GM23338 (cell line): ENCODE data around the gene AFAP1L2. TPM values are rescaled to one million over a fixed set of nuclear protein-coding genes. Genes with fewer than 3 reads are reported as not detected.

Experiments
- ATAC-seq: fragments of 200-7000 bp; cut with Tn5 transposase; 3 replicates; pipeline ENCODE4 v1.9.1; 2020
- DNase-seq: peaks from one replicate; pipeline ENCODE4 v3.0.0-alpha.2; 2015; ENCODE audit warnings: low spot score
- H2AFZ ChIP-seq: fragments of 200-600 bp; sonication (generic); 2 replicates; pipeline ENCODE4 v1.8.0; 2016; ENCODE audit warnings: antibody characterized with exemption, mild to moderate bottlenecking, moderate library complexity
- H3F3A ChIP-seq: fragments of 200-600 bp; sonication (generic); replicated peaks from 2 replicates; pipeline ENCODE4 v1.8.0; 2017; ENCODE audit warnings: antibody characterized with exemption, mixed run types, low read depth
- H3K27ac ChIP-seq: fragments of 200-600 bp; sonication (generic); 2 replicates; pipeline ENCODE4 v1.6.1; 2016; ENCODE audit warnings: low read depth
- H3K27me3 ChIP-seq: fragments of 200-600 bp; sonication (generic); 2 replicates; pipeline ENCODE4 v1.8.0; 2016; ENCODE audit warnings: mild to moderate bottlenecking, mixed run types, moderate library complexity; ENCODE audit not compliant: insufficient read depth
- H3K36me3 ChIP-seq: fragments of 200-600 bp; sonication (generic); 2 replicates; pipeline ENCODE4 v1.8.0; 2016; ENCODE audit warnings: mild to moderate bottlenecking; ENCODE audit not compliant: insufficient read depth
- H3K4me1 ChIP-seq: fragments of 200-600 bp; sonication (generic); 2 replicates; pipeline ENCODE4 v1.8.0; 2016; ENCODE audit warnings: mild to moderate bottlenecking, moderate library complexity; ENCODE audit not compliant: insufficient read depth
- H3K4me2 ChIP-seq: fragments of 200-600 bp; sonication (generic); 2 replicates; pipeline ENCODE4 v1.7.1; 2017; ENCODE audit warnings: mixed run types
- H3K4me3 ChIP-seq: fragments of 200-600 bp; sonication (generic); 2 replicates; pipeline ENCODE4 v1.6.1; 2016; ENCODE audit warnings: mixed run types
- H3K79me2 ChIP-seq: fragments of 200-600 bp; sonication (generic); replicated peaks from 2 replicates; pipeline ENCODE4 v1.8.0; 2017; ENCODE audit warnings: mild to moderate bottlenecking; ENCODE audit not compliant: insufficient read depth
- H3K9me2 ChIP-seq: fragments of 200-600 bp; sonication (generic); 2 replicates; pipeline ENCODE4 v1.8.0; 2017; ENCODE audit not compliant: insufficient read depth
- H4K20me1 ChIP-seq: fragments of 200-600 bp; sonication (generic); replicated peaks from 2 replicates; pipeline ENCODE4 v1.8.0; 2017; ENCODE audit warnings: mild to moderate bottlenecking; ENCODE audit not compliant: insufficient read depth
- H3K27ac Mint-ChIP-seq: 2 replicates; pipeline ENCODE4 v1.8.0; 2020; ENCODE audit warnings: inconsistent platforms, mild to moderate bottlenecking, moderate library complexity, mixed read lengths
- H3K27me3 Mint-ChIP-seq: 3 replicates; pipeline ENCODE4 v1.8.0; 2022; ENCODE audit warnings: low read depth, mild to moderate bottlenecking, moderate library complexity, mixed read lengths, inconsistent platforms; ENCODE audit not compliant: insufficient read depth, poor library complexity
- H3K36me3 Mint-ChIP-seq: 3 replicates; pipeline ENCODE4 v1.8.0; 2021; ENCODE audit warnings: low read depth, mild to moderate bottlenecking, inconsistent platforms, moderate library complexity, mixed read lengths
- H3K4me1 Mint-ChIP-seq: 3 replicates; pipeline ENCODE4 v1.8.0; 2020; ENCODE audit warnings: mild to moderate bottlenecking, inconsistent platforms, mixed read lengths
- H3K4me3 Mint-ChIP-seq: 3 replicates; pipeline ENCODE4 v1.8.0; 2021; ENCODE audit warnings: moderate library complexity, mild to moderate bottlenecking, inconsistent platforms, mixed read lengths
- H3K9me3 Mint-ChIP-seq: 3 replicates; pipeline ENCODE4 v1.8.0; 2020; ENCODE audit warnings: moderate library complexity, mild to moderate bottlenecking, inconsistent platforms, mixed read lengths
- CREB1 ChIP-seq: fragments of 250-450 bp; sonication (Bioruptor Pico); IDR thresholded peaks from 2 replicates; pipeline ENCODE4 v1.5.0; 2020; ENCODE audit warnings: low read depth, mild to moderate bottlenecking, moderate library complexity
- CTCF ChIP-seq, 2 experiments: fragments of 200-600 bp in 1 of 2; sonication (generic) in 1 of 2; conservative IDR thresholded peaks; 2 replicates each; pipeline versions ENCODE4 v1.5.1 to v1.6.1; 2016 to 2017; ENCODE audit warnings: antibody characterized with exemption in 2 of 2, low read depth in 2 of 2, mild to moderate bottlenecking in 2 of 2, moderate library complexity in 1 of 2
- ETS1 ChIP-seq: IDR thresholded peaks from 2 replicates; pipeline ENCODE4 v1.6.1; 2016; ENCODE audit warnings: antibody characterized with exemption
- EZH2 ChIP-seq: fragments of 200-600 bp; sonication (generic); IDR thresholded peaks from one replicate; pipeline ENCODE4 v1.8.0; 2017; ENCODE audit warnings: antibody characterized with exemption, mild to moderate bottlenecking, low read depth; ENCODE audit not compliant: unreplicated experiment
- EZH2phosphoT487 ChIP-seq: fragments of 200-600 bp; sonication (generic); IDR thresholded peaks from one replicate; pipeline ENCODE4 v1.8.1; 2018; ENCODE audit warnings: antibody characterized with exemption; ENCODE audit not compliant: unreplicated experiment
- JUNB ChIP-seq: IDR thresholded peaks from one replicate; pipeline ENCODE4 v1.6.1; 2016; ENCODE audit warnings: antibody characterized with exemption; ENCODE audit not compliant: unreplicated experiment
- NANOG ChIP-seq: IDR thresholded peaks from 2 replicates; pipeline ENCODE4 v1.6.1; 2016; ENCODE audit warnings: antibody characterized with exemption, borderline replicate concordance
- REST ChIP-seq: IDR thresholded peaks from one replicate; pipeline ENCODE4 v1.6.1; 2018; ENCODE audit warnings: antibody characterized with exemption; ENCODE audit not compliant: unreplicated experiment
- STAT1 ChIP-seq: IDR thresholded peaks from one replicate; pipeline ENCODE4 v1.6.1; 2016; ENCODE audit warnings: antibody characterized with exemption; ENCODE audit not compliant: unreplicated experiment
- ZNF331 ChIP-seq: fragments of 250-450 bp; sonication (Bioruptor Pico); IDR thresholded peaks from 2 replicates; pipeline ENCODE4 v1.5.0; 2020; ENCODE audit warnings: low read depth, mild to moderate bottlenecking, moderate library complexity
- ZNF462 ChIP-seq: fragments of 250-450 bp; sonication (Bioruptor Pico); IDR thresholded peaks from 2 replicates; pipeline ENCODE4 v1.5.0; 2020; ENCODE audit warnings: mild to moderate bottlenecking, moderate library complexity
- polyA plus RNA-seq: library from polyadenylated mRNA; unstranded; fragments of >200 nt; fragmentation: Nextera tagmentation; extraction: Ambion mirVana; gene quantifications from 2 replicates; pipeline ENCODE4 v1.2.1, GENCODE V29; 2016
- total RNA-seq: library from RNA; depleted of rRNA; stranded (reverse); fragments of >200 nt; shearing (Covaris generic); gene quantifications from 2 replicates; pipeline ENCODE4 v1.2.3, GENCODE V29; 2014

Gene AFAP1L2
- total and polyA plus RNA-seq, 2 experiments from 2014 or later: 2.3 to 6.5 TPM

GRCh38 chr10:114408968-114409444 is 4.7 kb upstream of the AFAP1L2 start:
- TF ChIP-seq ZNF462 (CRISPR knock-in tag) (no peak), CREB1 (CRISPR knock-in tag) (no peak), JUNB (no peak), EZH2 (no peak), ETS1 (no peak), CTCF (conservative IDR thresholded peaks at IDR 0.05; ENCODE audit: low read depth in 2 of 2) (no peak), REST (no peak), STAT1 (no peak), EZH2phosphoT487 (no peak), ZNF331 (CRISPR knock-in tag) (no peak), NANOG (no peak)
- H3K4me3 ChIP-seq: no peak overlapping the region
- peaks cover 27% of the 10 kb centered on the region for H3K27me3 ChIP-seq
- peaks cover 14% of the 10 kb centered on the region for H3K4me1 ChIP-seq
- no peaks in the 10 kb centered on the region for H4K20me1 ChIP-seq
- peaks cover 33% of the 10 kb centered on the region for H3K27me3 Mint-ChIP-seq
- H3K79me2 ChIP-seq: no peaks in the 10 kb centered on the region
- H3K9me3 Mint-ChIP-seq: no peaks in the 10 kb centered on the region; the same call in 2 of the 3 replicates
- H3K4me2 ChIP-seq: no peak overlapping the region
- no peak overlapping the region for H3K27ac Mint-ChIP-seq
- H3K36me3 ChIP-seq: no peaks in the 10 kb centered on the region
- H3F3A ChIP-seq: no peaks in the 10 kb centered on the region
- H3K27ac ChIP-seq: no peak overlapping the region
- DNase-seq: no peak
- H2AFZ ChIP-seq: peak overlapping the region; percentile 59
- no peaks in the 10 kb centered on the region; the same call in 2 of the 3 replicates for H3K36me3 Mint-ChIP-seq
- no peaks in the 10 kb centered on the region for H3K9me2 ChIP-seq
- peaks cover 28% of the 10 kb centered on the region for H3K4me1 Mint-ChIP-seq
- H3K4me3 Mint-ChIP-seq: no peak overlapping the region
- ATAC-seq: no peak
